SU-DHL-6 (cell line): Measurements from ENCODE around the gene TAF11L14.
"Not testable (repeated sequence)": the region's sequence is repeated elsewhere in the genome, so short reads cannot be mapped to it uniquely, and the experiment has no call there.

ENCODE experiments used
- H2AFZ ChIP-seq: fragments of 200-600 bp; sonication (generic); 2 replicates; pipeline ENCODE4 v1.6.1; 2014; ENCODE audit warnings: low read depth, mild to moderate bottlenecking, moderate library complexity, mixed read lengths, antibody characterized with exemption, low read length; ENCODE audit not compliant: severe bottlenecking
- H3F3A ChIP-seq: fragments of 200-600 bp; shearing (Covaris generic); 2 replicates; pipeline ENCODE4 v1.6.0; 2016; ENCODE audit warnings: antibody characterized with exemption, mild to moderate bottlenecking; ENCODE audit not compliant: insufficient read depth
- H3K27ac ChIP-seq: fragments of 200-600 bp; sonication (generic); 2 replicates; pipeline ENCODE4 v1.5.1; 2016; ENCODE audit warnings: low read depth, mild to moderate bottlenecking, low read length, moderate library complexity, mixed read lengths
- H3K27me3 ChIP-seq: fragments of 200-600 bp; sonication (generic), shearing (Covaris generic); 2 replicates; pipeline ENCODE4 v1.6.0; 2014; ENCODE audit warnings: mild to moderate bottlenecking, low read length
- H3K36me3 ChIP-seq: fragments of 200-600 bp; sonication (generic); 2 replicates; pipeline ENCODE4 v1.6.1; 2014; ENCODE audit warnings: mild to moderate bottlenecking, low read length, mixed read lengths
- H3K4me2 ChIP-seq: fragments of 300-600, 200-600 bp; shearing (Covaris generic), sonication (generic); 2 replicates; pipeline ENCODE4 v1.6.0; 2014; ENCODE audit warnings: low read length, low read depth, mild to moderate bottlenecking; ENCODE audit not compliant: poor library complexity, severe bottlenecking
- H3K4me3 ChIP-seq: fragments of 200-600 bp; sonication (generic); 2 replicates; pipeline ENCODE4 v1.5.1; 2014; ENCODE audit warnings: antibody characterized with exemption, low read length, mild to moderate bottlenecking, mixed read lengths; ENCODE audit not compliant: insufficient read depth, poor library complexity, severe bottlenecking
- H3K79me2 ChIP-seq: fragments of 200-600 bp; sonication (generic); 2 replicates; pipeline ENCODE4 v1.6.1; 2014; ENCODE audit warnings: mild to moderate bottlenecking, low read length, moderate library complexity; ENCODE audit not compliant: insufficient read depth
- H3K9ac ChIP-seq: fragments of 200-600 bp; sonication (generic); 2 replicates; pipeline ENCODE4 v1.7.0; 2014; ENCODE audit warnings: mild to moderate bottlenecking, low read length
- H3K9me2 ChIP-seq: fragments of 200-600 bp; sonication (generic); replicated peaks from 2 replicates; pipeline ENCODE4 v1.6.1; 2014; ENCODE audit warnings: low read length; ENCODE audit not compliant: insufficient read depth
- H3K9me3 ChIP-seq: fragments of 200-600 bp; sonication (generic); 2 replicates; pipeline ENCODE4 v1.6.1; 2014; ENCODE audit warnings: low read length, mixed read lengths; ENCODE audit not compliant: insufficient read depth
- H4K20me1 ChIP-seq: fragments of 200-600 bp; sonication (generic); 2 replicates; pipeline ENCODE4 v1.6.1; 2014; ENCODE audit warnings: low read depth, mild to moderate bottlenecking, antibody characterized with exemption, low read length, moderate library complexity, mixed read lengths
- EZH2phosphoT487 ChIP-seq: fragments of 200-600 bp; sonication (generic), shearing (Covaris generic); conservative IDR thresholded peaks from 2 replicates; pipeline ENCODE4 v1.6.1; 2018; ENCODE audit warnings: mild to moderate bottlenecking, antibody characterized with exemption, low read length, moderate library complexity, mixed read lengths
- TF ChIP-seq, protein P1 (sequence below): fragments of 200-600 bp; sonication (generic); IDR thresholded peaks from one replicate; pipeline ENCODE4 v1.5.1; 2017; ENCODE audit warnings: antibody characterized with exemption, mild to moderate bottlenecking, low read length, moderate library complexity; ENCODE audit not compliant: insufficient read depth, poor library complexity, severe bottlenecking

The TAF11L14 gene

GRCh38 chr5:17604951-17605350, 29.3 kb upstream of the TAF11L14 start:
- Histone ChIP-seq H3K27ac (no peak overlapping the region), H3K4me3 (no peak overlapping the region), H3K79me2 (no peaks in the 10 kb centered on the region), H3K9me3 (no peaks in the 10 kb centered on the region), H3K27me3 (no peaks in the 10 kb centered on the region), H3K36me3 (no peaks in the 10 kb centered on the region), H3F3A (no peaks in the 10 kb centered on the region), H3K4me2 (no peak overlapping the region), H4K20me1 (no peaks in the 10 kb centered on the region), H3K9ac (no peak overlapping the region), H2AFZ (no peak overlapping the region), H3K9me2 (no peaks in the 10 kb centered on the region)
- no peak for TF ChIP-seq EZH2phosphoT487
- TF ChIP-seq, protein P1, sequence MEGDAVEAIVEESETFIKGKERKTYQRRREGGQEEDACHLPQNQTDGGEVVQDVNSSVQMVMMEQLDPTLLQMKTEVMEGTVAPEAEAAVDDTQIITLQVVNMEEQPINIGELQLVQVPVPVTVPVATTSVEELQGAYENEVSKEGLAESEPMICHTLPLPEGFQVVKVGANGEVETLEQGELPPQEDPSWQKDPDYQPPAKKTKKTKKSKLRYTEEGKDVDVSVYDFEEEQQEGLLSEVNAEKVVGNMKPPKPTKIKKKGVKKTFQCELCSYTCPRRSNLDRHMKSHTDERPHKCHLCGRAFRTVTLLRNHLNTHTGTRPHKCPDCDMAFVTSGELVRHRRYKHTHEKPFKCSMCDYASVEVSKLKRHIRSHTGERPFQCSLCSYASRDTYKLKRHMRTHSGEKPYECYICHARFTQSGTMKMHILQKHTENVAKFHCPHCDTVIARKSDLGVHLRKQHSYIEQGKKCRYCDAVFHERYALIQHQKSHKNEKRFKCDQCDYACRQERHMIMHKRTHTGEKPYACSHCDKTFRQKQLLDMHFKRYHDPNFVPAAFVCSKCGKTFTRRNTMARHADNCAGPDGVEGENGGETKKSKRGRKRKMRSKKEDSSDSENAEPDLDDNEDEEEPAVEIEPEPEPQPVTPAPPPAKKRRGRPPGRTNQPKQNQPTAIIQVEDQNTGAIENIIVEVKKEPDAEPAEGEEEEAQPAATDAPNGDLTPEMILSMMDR = no peak

DNA sequence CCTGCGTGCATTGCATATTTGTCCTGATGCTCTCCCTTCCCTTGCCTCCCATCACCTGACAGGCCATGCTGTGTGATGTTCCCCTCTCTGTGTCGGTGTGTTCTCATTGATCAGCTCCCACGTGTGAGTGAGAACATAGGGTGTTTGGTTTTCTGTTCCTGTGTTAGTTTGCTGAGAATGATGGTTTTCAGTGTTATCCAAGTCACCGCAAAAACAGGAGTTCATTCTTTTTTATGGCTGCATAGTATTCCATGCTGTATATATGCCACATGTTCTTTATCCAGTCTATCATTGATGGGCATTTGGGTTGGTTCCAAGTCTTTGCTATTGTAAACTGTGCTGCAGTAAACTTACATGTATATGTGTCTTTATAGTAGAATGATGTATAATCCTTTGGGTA, 26.8 kb upstream of the TAF11L14 start:
- H3F3A ChIP-seq, H3K9ac ChIP-seq, H3K4me2 ChIP-seq, H3K9me2 ChIP-seq, H4K20me1 ChIP-seq, H2AFZ ChIP-seq, H3K79me2 ChIP-seq, H3K9me3 ChIP-seq, H3K4me3 ChIP-seq, H3K36me3 ChIP-seq, H3K27ac ChIP-seq, H3K27me3 ChIP-seq: not testable (repeated sequence)

DNA sequence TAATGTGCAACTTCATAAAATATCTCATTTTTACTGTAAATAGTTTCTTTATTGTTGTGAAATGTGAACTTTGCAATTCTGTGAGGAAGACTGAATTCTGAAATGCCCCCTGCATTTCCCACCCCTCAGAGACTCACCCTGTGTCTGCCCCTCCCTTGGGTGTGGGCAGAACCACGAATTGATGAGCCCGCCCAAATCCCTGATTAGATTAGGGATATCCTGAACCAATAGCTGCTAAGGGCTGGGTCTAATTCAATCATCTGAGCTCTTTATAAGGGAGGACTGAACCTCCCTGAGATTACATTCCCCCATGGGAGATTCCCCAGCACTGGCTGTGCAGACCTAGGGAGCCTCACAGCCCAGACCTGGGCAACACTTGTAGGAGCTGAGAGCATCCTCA, 24.2 kb upstream of the TAF11L14 start, which contains the start of gene TAF11L12:
Gene TAF11L12 (plus strand): TSS at position 301 of the 400 bp plus-strand sequence.
- H3K27ac ChIP-seq, H3K27me3 ChIP-seq, H3K4me3 ChIP-seq, H3K36me3 ChIP-seq, H2AFZ ChIP-seq, H3K79me2 ChIP-seq, H3K9me2 ChIP-seq, H3K9ac ChIP-seq, H3K9me3 ChIP-seq, H3F3A ChIP-seq, H4K20me1 ChIP-seq, H3K4me2 ChIP-seq: not testable (repeated sequence)

GRCh38 chr5:17614872-17615605, 19.2 kb upstream of the TAF11L14 start:
- no peaks in the 10 kb centered on the region for H3K36me3 ChIP-seq
- no peaks in the 10 kb centered on the region for H3F3A ChIP-seq
- H3K4me2 ChIP-seq = no peak overlapping the region
- no peak overlapping the region for H3K4me3 ChIP-seq
- no peaks in the 10 kb centered on the region for H4K20me1 ChIP-seq
- no peaks in the 10 kb centered on the region for H3K79me2 ChIP-seq
- H3K9me3 ChIP-seq = no peaks in the 10 kb centered on the region
- H2AFZ ChIP-seq = no peak overlapping the region
- H3K9me2 ChIP-seq = no peaks in the 10 kb centered on the region
- no peak overlapping the region for H3K27ac ChIP-seq
- H3K27me3 ChIP-seq = no peaks in the 10 kb centered on the region
- TF ChIP-seq EZH2phosphoT487 = no peak
- TF ChIP-seq, protein P1 = no peak
- no peak overlapping the region for H3K9ac ChIP-seq
